ENCODE data around the gene CCDC82.
A peak's percentile ranks its signal among the peaks of the same experiment; 100 is the strongest.

Gene CCDC82

DNA sequence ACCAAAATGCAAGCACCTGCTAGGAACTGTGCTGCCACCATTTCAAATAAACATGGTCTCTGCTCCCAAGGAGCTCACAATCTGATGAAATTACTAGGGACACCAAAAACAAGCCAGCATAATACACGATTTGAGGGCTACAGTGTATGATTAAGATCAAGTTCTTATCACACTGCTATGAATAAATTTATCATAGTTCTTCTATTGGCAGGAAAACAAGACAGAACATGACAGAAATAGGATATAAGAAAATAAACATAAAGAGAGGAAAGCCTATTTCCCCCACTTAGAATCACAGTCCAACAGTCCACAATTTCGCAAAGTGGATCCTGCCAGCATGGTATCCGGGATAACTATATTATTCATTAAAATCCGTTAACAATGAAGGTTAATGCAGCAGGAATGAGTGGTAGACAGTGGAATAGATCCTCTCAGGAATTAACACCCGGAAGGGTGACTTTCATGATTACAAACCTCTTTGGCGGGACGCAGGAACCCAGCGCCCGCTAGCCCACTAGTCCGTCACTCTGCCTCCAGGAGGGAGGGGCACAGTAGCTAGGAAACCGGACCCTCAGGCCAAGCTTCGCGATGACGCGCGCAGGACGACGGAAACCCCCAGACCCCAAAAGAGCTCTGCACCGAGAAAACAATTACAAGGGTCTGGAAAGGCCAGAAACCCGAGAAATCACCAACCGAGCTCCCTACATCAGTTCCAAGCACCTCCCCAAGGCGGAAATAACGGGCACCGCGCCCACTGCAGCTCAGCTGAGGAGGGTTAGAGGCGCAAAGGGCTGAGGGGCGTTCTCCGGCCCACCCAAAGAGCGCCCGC lies 607 bp downstream of the CCDC82 start (continued):
- TF ChIP-seq ZNF335 (tag by site-specific recombination; conservative IDR thresholded peaks at IDR 0.05) (peak; percentile 53), OSR2 (tag by site-specific recombination; IDR thresholded peaks at IDR 0.05) (0 out of 2 replicates have a peak, but pooled peaks have one; percentile 16)
- TF ChIP-seq, protein P1, sequence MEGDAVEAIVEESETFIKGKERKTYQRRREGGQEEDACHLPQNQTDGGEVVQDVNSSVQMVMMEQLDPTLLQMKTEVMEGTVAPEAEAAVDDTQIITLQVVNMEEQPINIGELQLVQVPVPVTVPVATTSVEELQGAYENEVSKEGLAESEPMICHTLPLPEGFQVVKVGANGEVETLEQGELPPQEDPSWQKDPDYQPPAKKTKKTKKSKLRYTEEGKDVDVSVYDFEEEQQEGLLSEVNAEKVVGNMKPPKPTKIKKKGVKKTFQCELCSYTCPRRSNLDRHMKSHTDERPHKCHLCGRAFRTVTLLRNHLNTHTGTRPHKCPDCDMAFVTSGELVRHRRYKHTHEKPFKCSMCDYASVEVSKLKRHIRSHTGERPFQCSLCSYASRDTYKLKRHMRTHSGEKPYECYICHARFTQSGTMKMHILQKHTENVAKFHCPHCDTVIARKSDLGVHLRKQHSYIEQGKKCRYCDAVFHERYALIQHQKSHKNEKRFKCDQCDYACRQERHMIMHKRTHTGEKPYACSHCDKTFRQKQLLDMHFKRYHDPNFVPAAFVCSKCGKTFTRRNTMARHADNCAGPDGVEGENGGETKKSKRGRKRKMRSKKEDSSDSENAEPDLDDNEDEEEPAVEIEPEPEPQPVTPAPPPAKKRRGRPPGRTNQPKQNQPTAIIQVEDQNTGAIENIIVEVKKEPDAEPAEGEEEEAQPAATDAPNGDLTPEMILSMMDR (tag by site-specific recombination; IDR thresholded peaks at IDR 0.05), result 0 out of 2 replicates have a peak, but pooled peaks have one; percentile 26
- TF ChIP-seq, protein P2, sequence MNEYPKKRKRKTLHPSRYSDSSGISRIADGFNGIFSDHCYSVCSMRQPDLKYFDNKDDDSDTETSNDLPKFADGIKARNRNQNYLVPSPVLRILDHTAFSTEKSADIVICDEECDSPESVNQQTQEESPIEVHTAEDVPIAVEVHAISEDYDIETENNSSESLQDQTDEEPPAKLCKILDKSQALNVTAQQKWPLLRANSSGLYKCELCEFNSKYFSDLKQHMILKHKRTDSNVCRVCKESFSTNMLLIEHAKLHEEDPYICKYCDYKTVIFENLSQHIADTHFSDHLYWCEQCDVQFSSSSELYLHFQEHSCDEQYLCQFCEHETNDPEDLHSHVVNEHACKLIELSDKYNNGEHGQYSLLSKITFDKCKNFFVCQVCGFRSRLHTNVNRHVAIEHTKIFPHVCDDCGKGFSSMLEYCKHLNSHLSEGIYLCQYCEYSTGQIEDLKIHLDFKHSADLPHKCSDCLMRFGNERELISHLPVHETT (tag by site-specific recombination; IDR thresholded peaks at IDR 0.05), result no peak
- TF ChIP-seq, protein P3, sequence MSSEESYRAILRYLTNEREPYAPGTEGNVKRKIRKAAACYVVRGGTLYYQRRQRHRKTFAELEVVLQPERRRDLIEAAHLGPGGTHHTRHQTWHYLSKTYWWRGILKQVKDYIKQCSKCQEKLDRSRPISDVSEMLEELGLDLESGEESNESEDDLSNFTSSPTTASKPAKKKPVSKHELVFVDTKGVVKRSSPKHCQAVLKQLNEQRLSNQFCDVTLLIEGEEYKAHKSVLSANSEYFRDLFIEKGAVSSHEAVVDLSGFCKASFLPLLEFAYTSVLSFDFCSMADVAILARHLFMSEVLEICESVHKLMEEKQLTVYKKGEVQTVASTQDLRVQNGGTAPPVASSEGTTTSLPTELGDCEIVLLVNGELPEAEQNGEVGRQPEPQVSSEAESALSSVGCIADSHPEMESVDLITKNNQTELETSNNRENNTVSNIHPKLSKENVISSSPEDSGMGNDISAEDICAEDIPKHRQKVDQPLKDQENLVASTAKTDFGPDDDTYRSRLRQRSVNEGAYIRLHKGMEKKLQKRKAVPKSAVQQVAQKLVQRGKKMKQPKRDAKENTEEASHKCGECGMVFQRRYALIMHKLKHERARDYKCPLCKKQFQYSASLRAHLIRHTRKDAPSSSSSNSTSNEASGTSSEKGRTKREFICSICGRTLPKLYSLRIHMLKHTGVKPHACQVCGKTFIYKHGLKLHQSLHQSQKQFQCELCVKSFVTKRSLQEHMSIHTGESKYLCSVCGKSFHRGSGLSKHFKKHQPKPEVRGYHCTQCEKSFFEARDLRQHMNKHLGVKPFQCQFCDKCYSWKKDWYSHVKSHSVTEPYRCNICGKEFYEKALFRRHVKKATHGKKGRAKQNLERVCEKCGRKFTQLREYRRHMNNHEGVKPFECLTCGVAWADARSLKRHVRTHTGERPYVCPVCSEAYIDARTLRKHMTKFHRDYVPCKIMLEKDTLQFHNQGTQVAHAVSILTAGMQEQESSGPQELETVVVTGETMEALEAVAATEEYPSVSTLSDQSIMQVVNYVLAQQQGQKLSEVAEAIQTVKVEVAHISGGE (tag by site-specific recombination; conservative IDR thresholded peaks at IDR 0.05; ENCODE audit: low read depth), result peak; percentile 34; the same call in 1 of the 2 replicates

DNA sequence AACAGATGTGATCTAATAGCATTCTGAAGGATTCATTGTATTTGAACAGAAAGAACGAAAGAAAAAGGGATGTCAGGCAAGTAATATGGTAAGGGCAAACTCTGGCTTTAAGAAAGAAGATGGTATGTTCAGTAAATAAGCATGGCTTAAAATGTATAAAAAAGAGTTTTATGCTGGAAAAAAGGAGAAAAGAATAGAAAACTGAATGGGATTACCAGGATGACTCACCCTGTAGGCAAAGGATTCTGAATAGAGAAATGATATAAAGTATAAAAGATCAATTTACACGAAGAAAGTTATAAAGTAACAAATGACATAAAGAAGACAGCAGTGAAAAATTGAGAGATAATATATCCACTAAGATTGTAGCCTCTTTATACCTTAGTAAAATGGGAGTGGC lies 4.5 kb downstream of the CCDC82 start:
- POLR2A ChIA-PET, result no interaction called here
- Histone ChIP-seq H3K4me3 (ENCODE audit: low read depth, low read length) (no peak overlapping the region), H3K27ac (ENCODE audit: extremely low read depth, low read depth, low read length) (no peak overlapping the region), H3K9me3 (ENCODE audit: control insufficient read depth, insufficient read depth, low read depth, low read length) (no peaks in the 10 kb centered on the region), H3K4me1 (ENCODE audit: control insufficient read depth, insufficient read depth, low read length) (no peaks in the 10 kb centered on the region), H3K36me3 (ENCODE audit: control insufficient read depth in 2 of 2, insufficient read depth in 1 of 2, low read length in 2 of 2) (peaks cover 0 to 38% of the 10 kb centered on the region in 2 experiments; a peak in 1 of 3 replicates)
- CTCF ChIA-PET, result interaction anchor here (1.1 kb wide), 1 partner anchor 16 kb away, joined by 3 read pairs; no protein-coding TSS in a partner anchor
- TF ChIP-seq, protein P4, sequence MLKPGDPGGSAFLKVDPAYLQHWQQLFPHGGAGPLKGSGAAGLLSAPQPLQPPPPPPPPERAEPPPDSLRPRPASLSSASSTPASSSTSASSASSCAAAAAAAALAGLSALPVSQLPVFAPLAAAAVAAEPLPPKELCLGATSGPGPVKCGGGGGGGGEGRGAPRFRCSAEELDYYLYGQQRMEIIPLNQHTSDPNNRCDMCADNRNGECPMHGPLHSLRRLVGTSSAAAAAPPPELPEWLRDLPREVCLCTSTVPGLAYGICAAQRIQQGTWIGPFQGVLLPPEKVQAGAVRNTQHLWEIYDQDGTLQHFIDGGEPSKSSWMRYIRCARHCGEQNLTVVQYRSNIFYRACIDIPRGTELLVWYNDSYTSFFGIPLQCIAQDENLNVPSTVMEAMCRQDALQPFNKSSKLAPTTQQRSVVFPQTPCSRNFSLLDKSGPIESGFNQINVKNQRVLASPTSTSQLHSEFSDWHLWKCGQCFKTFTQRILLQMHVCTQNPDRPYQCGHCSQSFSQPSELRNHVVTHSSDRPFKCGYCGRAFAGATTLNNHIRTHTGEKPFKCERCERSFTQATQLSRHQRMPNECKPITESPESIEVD (tag by site-specific recombination; IDR thresholded peaks at IDR 0.05), result peak; percentile 62; the same call in 1 of the 2 replicates
- TF ChIP-seq ZNF335 (tag by site-specific recombination; conservative IDR thresholded peaks at IDR 0.05), result no peak

DNA sequence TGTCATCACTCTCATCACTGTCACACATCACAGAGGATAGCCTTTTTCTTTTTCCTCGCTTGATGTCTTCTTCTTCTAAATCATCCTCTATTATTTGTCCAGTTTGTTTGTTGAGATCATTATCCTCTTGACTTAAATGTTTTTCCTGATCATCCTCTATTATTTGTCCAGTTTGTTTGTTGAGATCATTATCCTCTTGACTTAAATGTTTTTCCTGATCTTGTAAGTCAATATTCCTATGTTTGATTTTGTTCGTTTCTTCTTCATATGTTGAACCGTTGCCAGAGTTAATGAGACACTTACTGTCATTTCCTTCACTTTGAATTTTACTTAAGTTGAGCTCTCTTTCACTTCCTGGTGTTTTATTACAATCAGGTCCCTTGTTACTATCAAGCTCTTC lies 5.6 kb downstream of the CCDC82 start:
- TF ChIP-seq ZNF785 (tag by site-specific recombination; IDR thresholded peaks at IDR 0.05), result no peak
- TF ChIP-seq, protein P5, sequence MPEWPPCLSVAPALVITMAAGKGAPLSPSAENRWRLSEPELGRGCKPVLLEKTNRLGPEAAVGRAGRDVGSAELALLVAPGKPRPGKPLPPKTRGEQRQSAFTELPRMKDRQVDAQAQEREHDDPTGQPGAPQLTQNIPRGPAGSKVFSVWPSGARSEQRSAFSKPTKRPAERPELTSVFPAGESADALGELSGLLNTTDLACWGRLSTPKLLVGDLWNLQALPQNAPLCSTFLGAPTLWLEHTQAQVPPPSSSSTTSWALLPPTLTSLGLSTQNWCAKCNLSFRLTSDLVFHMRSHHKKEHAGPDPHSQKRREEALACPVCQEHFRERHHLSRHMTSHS (tag by site-specific recombination; IDR thresholded peaks at IDR 0.05), result no peak
- TF ChIP-seq, protein P4 (tag by site-specific recombination; IDR thresholded peaks at IDR 0.05), result peak; percentile 17; the same call in 1 of the 2 replicates
- Histone ChIP-seq H3K36me3 (ENCODE audit: control insufficient read depth in 2 of 2, insufficient read depth in 1 of 2, low read length in 2 of 2) (peaks cover 0 to 42% of the 10 kb centered on the region in 2 experiments; a peak in 1 of 3 replicates), H3K27ac (ENCODE audit: extremely low read depth, low read depth, low read length) (no peak overlapping the region), H3K4me3 (ENCODE audit: low read depth, low read length) (no peak overlapping the region), H3K4me1 (ENCODE audit: control insufficient read depth, insufficient read depth, low read length) (no peaks in the 10 kb centered on the region), H3K9me3 (ENCODE audit: control insufficient read depth, insufficient read depth, low read depth, low read length) (no peaks in the 10 kb centered on the region)
- POLR2A ChIA-PET, result no interaction called here
- CTCF ChIA-PET, result interaction anchor here (1.1 kb wide), 1 partner anchor 15 kb away, joined by 3 read pairs; no protein-coding TSS in a partner anchor
